Suppressor macrophage treated with lipopolysaccharide for 4 hours (primary cell): ENCODE data around the gene OMA1.
"Not testable (repeated sequence)": the region's sequence is repeated elsewhere in the genome, so short reads cannot be mapped to it uniquely, and the experiment has no call there.

ENCODE experiments used
- DNase-seq: peaks from one replicate; pipeline ENCODE4 v3.0.0-alpha.2; 2020

OMA1 gene

DNA sequence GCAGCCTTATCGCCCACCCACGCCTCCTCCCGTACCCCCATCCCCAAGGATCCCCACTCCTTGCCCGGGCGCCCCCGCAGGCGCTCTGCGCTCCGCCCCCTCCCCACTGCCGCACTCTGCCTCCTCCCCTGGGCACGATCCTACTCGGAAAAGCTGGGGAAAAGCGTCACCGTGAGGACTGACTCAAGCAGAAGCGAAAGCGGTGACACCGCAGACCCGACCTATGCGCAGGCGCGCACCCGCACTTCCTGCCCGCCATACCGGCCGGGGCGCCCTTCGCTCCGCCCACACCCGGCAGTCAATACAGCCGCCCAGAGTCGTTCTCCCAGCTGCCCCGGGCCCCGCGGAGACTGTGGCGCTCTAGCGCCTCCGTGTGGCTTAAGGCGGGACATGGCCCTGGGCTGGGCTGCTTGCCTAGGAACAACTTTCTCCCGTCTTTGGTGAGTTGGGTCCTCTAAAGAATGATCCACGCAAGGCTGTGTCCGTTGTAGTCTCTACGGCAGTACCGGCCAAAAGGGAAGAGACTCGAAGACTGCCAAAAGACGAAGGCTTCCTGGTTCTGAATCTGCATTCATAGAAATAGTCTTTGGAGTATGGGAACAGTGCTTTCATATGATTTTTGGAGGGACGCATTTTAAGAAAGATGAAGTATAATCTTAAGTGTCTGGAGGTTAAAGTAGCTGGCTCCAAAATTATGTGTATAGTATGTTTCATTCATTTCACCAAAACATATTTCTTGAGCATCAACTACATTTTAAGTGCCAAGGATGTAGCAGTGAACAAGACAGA is at the start of gene OMA1:
Gene OMA1 (minus strand): TSS at position 207 of the 789 bp plus-strand sequence. CDS start 7,432 bp downstream, outside the sequence.
- peak; percentile 99 for DNase-seq

DNA sequence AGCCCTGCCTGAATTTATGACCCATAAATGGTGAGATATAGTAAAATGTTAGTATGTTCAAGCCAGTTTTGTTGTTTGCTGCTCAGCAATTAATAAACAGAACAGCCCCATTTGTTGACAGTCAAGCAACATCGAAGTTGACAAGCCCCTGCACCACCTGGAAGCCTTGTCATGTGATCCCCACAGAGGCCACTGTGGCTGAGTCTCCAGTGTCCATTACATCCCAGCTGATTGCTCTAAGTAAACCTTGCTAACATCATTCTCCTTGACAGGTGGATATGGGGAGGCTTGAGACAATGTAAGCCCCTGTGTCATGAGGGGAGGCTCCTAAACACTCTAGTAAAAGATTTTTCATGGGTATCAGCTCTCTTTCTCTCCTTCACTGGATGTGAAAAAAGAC is 48.0 kb upstream of the OMA1 start:
- no peak for DNase-seq

DNA sequence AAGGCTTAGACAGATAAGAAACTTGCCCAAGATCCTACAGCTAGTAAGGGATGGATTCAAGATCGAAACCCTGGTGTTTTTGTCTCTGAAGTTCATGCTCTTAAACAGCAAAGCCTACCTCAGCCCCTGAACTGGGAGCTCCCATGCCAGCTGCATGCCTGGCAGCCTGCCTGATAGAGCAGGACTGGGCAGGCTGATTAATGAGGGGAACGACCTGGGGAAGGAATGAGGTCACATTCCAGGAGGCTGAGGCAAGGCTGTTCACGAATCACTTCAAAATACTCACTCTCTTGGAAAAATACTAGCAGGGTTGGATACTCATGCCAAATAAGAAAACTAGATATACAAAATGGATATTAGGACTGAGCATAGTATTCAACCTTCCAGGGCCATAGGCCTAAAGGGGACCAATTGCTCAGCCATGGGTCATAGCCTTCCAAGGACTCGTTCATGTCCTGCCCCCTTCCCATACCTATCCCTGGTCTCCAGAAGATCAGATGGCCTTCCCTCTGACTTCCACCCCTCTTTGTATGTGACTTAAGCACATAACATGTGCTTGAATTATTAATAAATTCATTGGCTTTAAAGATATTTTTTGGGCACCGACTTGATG is 46.1 kb upstream of the OMA1 start:
- no peak for DNase-seq

DNA sequence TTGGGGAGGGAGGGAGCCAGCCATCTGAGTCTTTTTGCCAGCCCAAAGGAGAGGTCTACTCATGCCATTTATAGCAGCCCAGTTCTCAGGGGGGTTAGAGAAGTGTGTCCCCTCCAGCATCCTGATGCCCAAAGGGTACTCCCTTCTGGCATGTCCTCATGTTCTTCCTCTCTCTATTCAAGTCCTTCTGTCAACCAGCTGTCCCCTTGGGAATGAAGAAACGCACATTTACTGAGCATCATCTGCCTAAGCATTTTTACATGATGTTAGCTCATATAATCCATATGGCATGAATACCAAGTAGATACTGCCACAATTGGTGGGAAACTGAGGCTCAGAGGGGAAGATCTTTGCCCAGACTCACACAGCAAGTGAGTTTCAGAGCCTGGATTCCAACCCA is 45.3 kb upstream of the OMA1 start:
- no peak for DNase-seq

GRCh38 chr1:58590019-58590418 is 43.5 kb upstream of the OMA1 start:
- no peak for DNase-seq

DNA sequence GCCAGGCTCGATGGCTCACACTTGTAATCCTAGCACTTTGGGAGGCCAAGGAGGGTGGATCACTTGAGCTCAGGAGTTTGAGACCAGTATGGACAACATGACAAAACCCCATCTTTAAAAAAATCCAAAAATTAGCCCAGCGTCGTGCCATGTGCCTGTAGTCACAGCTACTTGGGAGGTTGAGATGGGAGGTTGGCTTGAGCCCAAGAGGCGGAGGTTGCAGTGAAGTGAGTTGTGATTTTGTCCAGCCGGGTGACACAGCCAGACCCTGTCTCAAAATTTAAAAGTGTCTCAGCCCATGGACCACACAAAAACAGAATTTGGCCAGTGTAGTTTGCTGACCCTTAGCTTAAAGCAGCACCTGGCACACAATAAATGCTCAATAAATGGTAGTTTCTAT is 41.9 kb upstream of the OMA1 start:
- no peak for DNase-seq

DNA sequence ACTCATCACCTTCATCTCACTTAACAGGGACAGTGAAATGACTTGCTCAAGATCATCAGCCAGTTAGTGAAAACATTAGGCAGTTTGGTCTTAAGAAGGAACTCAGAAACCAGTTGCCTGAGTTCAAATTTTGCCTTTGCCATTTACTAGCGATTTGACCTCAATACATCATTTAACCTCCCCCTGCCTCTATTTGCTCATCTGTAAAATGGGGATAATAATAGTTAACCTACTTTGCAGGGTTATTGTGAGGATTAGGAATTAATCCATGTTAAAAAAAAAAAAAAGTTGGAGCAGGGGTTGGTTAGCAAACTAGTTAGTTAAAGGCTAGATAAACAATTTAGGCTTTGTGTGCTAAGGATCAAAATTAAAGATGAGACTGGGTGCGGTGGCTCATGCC is 41.1 kb upstream of the OMA1 start:
- DNase-seq, result no peak

GRCh38 chr1:58586271-58586670 is 39.7 kb upstream of the OMA1 start:
- DNase-seq, result no peak

- no peak for DNase-seq
These were observed 39.1 kb upstream of the OMA1 start for GRCh38 chr1:58585581-58586151.

GRCh38 chr1:58585166-58585565 is 38.6 kb upstream of the OMA1 start:
- DNase-seq, result no peak

DNA sequence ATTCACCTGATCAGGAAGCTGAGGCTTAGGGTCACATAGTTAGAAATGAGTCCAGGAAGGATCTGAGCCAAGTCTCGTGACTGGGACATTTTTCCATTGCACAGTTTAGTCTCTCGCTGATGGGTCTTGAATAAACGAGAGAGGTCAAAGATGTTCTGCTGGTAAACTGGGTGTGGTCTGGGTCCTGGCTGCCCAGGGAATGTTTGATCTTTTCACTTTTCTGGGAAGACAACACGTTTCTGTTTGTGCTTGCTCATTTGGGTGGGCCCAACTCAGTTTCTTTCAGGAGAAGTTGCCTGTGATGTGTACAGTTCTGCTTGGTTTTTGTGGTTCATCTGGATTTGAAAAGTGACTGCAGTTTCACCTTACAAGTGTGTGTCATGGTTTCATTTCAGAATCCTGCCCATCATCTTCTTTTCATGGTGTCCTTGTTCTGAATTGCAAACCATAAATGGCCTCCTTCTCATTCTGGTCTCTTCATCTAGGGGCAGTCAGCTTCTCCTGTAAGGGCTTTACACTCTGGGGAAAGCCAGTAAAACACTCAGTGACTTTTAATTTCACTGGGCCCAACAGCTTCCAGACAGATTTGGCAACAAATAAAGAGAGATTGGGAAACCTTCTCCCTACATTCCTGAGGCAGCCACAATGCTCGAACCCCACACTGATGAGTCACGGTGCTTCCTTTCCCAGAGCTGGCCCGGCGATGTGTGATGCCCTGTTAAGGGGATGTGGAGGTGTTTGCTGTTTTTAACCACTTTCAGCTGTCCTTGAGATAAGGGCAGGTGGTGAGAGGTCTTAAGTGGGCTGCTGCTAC is 37.8 kb upstream of the OMA1 start:
- DNase-seq, result peak; percentile 56

- DNase-seq, result peak; percentile 41
These were observed 37.0 kb upstream of the OMA1 start for GRCh38 chr1:58583496-58583895.

DNA sequence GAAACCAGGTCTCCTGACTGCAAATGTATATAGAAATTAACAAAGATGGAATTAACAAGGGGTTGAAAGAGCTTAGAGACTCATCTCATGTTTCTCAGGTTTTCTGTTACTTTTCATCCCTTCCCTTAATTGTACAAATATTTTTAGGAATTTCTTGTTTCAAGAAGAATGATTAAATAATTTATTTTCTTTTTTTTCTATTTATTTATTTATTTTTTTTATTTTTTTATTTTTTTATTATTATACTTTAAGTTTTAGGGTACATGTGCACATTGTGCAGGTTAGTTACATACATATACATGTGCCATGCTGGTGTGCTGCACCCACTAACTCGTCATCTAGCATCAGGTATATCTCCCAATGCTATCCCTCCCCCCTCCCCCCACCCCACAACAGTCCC is 35.6 kb upstream of the OMA1 start:
- not testable (repeated sequence) for DNase-seq

GRCh38 chr1:58581641-58582040 is 35.1 kb upstream of the OMA1 start:
- no peak for DNase-seq

DNA sequence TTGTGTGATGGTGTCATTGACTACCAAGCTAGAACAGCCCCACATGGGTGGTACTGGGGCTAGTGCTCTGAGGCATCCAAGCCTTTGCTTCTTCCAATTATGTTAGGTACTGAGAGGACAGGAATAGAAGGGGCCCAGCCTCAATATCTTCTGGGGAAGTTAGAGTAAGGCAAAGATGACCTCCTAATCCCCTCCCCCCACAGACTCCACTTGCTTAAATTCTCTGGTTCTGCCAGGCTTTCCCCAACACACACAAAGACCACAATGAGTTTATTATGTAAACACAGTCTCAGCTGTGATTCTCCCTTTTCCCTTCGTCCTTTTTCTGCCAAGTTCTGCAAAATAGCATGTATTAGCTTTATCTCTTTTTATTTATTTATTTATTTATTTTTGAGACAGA is 33.7 kb upstream of the OMA1 start:
- DNase-seq, result no peak

- DNase-seq, result no peak
These were observed 31.1 kb upstream of the OMA1 start for GRCh38 chr1:58577654-58578030.

DNA sequence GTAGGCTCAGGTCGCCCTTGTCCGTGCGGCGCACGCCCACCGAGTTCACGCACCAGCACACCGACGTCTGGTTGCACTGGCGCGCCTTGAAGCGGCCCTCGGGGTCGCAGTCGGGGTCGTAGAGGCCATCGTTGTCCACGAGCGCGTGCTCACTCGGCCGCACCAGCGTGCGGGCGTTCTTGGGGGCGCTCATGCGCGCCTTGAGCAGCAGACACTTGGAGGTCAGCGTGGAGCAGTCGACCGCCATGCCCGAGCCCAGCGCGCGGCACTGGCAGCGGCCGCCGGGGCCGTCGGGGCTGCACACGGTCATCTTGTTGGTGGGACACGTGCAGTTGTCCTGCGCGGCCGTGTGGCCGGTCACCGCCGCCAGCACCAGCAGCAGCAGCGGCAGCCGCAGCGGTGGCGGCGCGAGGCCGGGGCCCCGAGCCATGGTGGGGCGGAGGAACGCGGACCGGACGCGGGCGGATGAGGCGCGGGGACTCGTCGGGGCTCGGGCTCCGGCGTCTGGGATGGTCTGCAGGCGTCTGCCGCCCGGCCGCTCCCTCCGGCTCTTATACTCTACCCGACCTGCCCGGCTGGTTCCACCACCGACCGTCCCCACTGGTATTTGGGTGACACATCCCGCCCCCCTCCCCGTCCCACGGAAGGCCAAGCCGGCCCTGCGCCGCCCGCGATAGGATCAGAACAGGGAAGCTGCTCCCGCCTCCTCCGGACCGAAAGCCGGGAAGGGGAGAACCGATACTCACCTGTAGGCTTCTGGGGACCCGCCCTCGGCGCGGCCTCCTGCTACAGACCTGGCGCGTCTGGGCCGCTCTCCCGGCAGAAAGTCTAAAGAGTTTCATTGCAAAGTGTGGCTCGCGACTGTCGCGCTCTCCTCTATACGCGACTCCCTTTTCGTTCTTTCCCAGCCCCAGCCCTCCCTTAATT is 30.5 kb upstream of the OMA1 start, which contains the start of gene TACSTD2:
Gene TACSTD2 (minus strand): TSS at position 526 of the 927 bp plus-strand sequence. CDS start 96 bp downstream, at position 430.
- no peak for DNase-seq

GRCh38 chr1:58576325-58576726 is 29.8 kb upstream of the OMA1 start:
- DNase-seq, result no peak

GRCh38 chr1:58575551-58576324 is 29.2 kb upstream of the OMA1 start:
- DNase-seq, result no peak

DNA sequence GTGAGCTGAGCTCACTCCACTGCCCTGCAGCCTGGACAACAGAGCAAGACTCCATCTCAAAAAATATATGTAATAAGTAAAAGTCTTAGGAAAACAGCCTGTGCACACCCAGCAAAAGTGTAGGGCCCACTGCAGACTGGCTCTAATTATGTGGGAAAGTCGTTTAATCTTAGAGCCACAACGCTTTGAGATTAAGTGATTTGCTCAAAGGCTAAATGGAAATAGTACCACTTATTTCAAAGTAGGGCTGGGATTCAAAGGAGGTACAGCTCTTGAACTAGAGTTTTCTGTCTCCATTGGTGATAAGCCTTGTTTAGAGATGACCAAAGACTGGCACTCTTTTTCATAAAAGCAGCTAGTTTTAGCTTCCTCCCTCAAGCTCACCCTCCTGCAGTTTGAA is 28.3 kb upstream of the OMA1 start:
- DNase-seq, result no peak
